Hindlimb muscle (tissue), 1 donor: ENCODE results near the gene SLC39A2. TPM values are rescaled to one million over a fixed set of nuclear protein-coding genes. Genes with fewer than 3 reads are reported as not detected.

Experiments used
- DNase-seq: peaks from one replicate; pipeline ENCODE4 v3.0.0-alpha.2; 2013
- polyA plus RNA-seq: library from polyadenylated mRNA; unstranded; fragments of 120-200 nt; gene quantifications from one replicate; pipeline ENCODE4 v1.2.1, GENCODE V29; 2013; ENCODE audit not compliant: insufficient read length

Gene SLC39A2
- polyA plus RNA-seq, 1 donor, result not detected

DNA sequence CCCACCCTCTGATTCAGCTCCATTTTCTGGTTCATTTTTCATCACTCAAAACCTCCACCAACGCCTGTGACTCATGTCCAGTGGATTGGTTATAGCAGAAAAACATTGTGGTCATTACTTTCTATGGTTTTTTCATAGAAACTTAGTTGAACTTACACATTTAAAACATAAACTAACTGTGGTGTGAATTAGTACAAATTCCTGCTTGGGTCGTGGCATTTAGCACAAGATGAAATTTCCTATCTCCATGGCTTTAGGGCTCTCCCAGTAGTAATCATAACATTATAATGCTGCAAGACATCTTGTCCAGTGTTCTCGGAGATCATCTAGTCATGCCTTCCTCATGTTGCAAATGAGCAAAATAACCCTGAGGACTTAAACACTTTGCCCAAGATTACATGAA is 50.2 kb downstream of the SLC39A2 start:
- DNase-seq, result no peak

- DNase-seq, result no peak
These were observed 51.5 kb downstream of the SLC39A2 start for GRCh38 chr14:21050597-21050996.

Other genes starting within 250 kb of the SLC39A2 start
- gene EDDM3B, start 230.9 kb upstream of the SLC39A2 start, polyA plus RNA-seq, result not detected
- 8.2 TPM for gene RNASE6, start 218.0 kb upstream of the SLC39A2 start, polyA plus RNA-seq
- 192 TPM for gene RNASE1, start 196.4 kb upstream of the SLC39A2 start, polyA plus RNA-seq
- gene RNASE3, start 107.9 kb upstream of the SLC39A2 start, polyA plus RNA-seq, result 0.27 TPM
- gene RNASE2, start 43.8 kb upstream of the SLC39A2 start, polyA plus RNA-seq, result 0.35 TPM
- gene METTL17, start 9.3 kb upstream of the SLC39A2 start, polyA plus RNA-seq, result 47.7 TPM
- 184 TPM for gene NDRG2, start 25.8 kb downstream of the SLC39A2 start, polyA plus RNA-seq
- 0.72 TPM for gene TPPP2, start 30.9 kb downstream of the SLC39A2 start, polyA plus RNA-seq
- 0.21 TPM for gene RNASE13, start 35.5 kb downstream of the SLC39A2 start, polyA plus RNA-seq
- 0.14 TPM for gene RNASE7, start 43.1 kb downstream of the SLC39A2 start, polyA plus RNA-seq
- not detected for gene RNASE8, start 58.5 kb downstream of the SLC39A2 start, polyA plus RNA-seq
- 65.6 TPM for gene ARHGEF40, start 71.0 kb downstream of the SLC39A2 start, polyA plus RNA-seq
- gene ZNF219, start 99.4 kb downstream of the SLC39A2 start, polyA plus RNA-seq, result 18.4 TPM
- 0.62 TPM for gene TMEM253, start 101.8 kb downstream of the SLC39A2 start, polyA plus RNA-seq
- gene OR5AU1, start 156.8 kb downstream of the SLC39A2 start, polyA plus RNA-seq, result 0.03 TPM